GM21381 (cell line): ENCODE results near the gene GSG1L.

Experiments
- ATAC-seq: cut with Tn5 transposase; IDR thresholded peaks from one replicate; pipeline ENCODE4 v1.9.1; 2021; ENCODE audit warnings: mild to moderate bottlenecking, moderate library complexity; ENCODE audit not compliant: unreplicated experiment

GSG1L gene

GRCh38 chr16:28092721-28093384 is 29.3 kb upstream of the GSG1L start:
- no peak for ATAC-seq

GRCh38 chr16:28091656-28092055 is 28.1 kb upstream of the GSG1L start:
- ATAC-seq, result no peak

GRCh38 chr16:28090646-28091377 is 27.3 kb upstream of the GSG1L start:
- no peak for ATAC-seq

GRCh38 chr16:28089992-28090365 is 26.5 kb upstream of the GSG1L start:
- no peak for ATAC-seq

- no peak for ATAC-seq
These were observed 25.9 kb upstream of the GSG1L start for GRCh38 chr16:28089205-28089991.

- ATAC-seq, result no peak
These were observed 24.3 kb upstream of the GSG1L start for GRCh38 chr16:28087675-28088300.

- no peak for ATAC-seq
These were observed 23.7 kb upstream of the GSG1L start for GRCh38 chr16:28087140-28087660.

- ATAC-seq, result no peak
These were observed 22.9 kb upstream of the GSG1L start for GRCh38 chr16:28086186-28087139.

- ATAC-seq, result no peak
These were observed 22.1 kb upstream of the GSG1L start for GRCh38 chr16:28085389-28086171.

GRCh38 chr16:28084209-28084608 is 20.7 kb upstream of the GSG1L start:
- ATAC-seq, result no peak

GRCh38 chr16:28082624-28083023 is 19.1 kb upstream of the GSG1L start:
- ATAC-seq, result no peak

GRCh38 chr16:28081391-28081968 is 18.0 kb upstream of the GSG1L start:
- ATAC-seq, result no peak

GRCh38 chr16:28078261-28078660 is 14.7 kb upstream of the GSG1L start:
- ATAC-seq, result no peak

GRCh38 chr16:28073836-28074235 is 10.3 kb upstream of the GSG1L start:
- ATAC-seq, result no peak

- no peak for ATAC-seq
These were observed 8.6 kb upstream of the GSG1L start for GRCh38 chr16:28072087-28072486.

GRCh38 chr16:28069971-28070794 is 6.7 kb upstream of the GSG1L start:
- ATAC-seq, result no peak

GRCh38 chr16:28068976-28069375 is 5.5 kb upstream of the GSG1L start:
- ATAC-seq, result no peak
